K562 (cell line): ENCODE results near the gene CD40. TPM values are rescaled to one million over a fixed set of nuclear protein-coding genes. Genes with fewer than 3 reads are reported as not detected.
A peak's percentile ranks its signal among the peaks of the same experiment; 100 is the strongest.

Source experiments
- BDP1 ChIP-seq: IDR thresholded peaks from 3 replicates; pipeline ENCODE4 v1.6.1; 2011; ENCODE audit not compliant: insufficient read length, insufficient read depth
- KAT7 ChIP-seq: sonication (generic); formaldehyde crosslinking; IDR thresholded peaks from 2 replicates; pipeline ENCODE4 v1.8.0; 2022; ENCODE audit warnings: missing genetic modification reagents, mild to moderate bottlenecking, borderline replicate concordance
- MEIS2 ChIP-seq: fragments of 450-650 bp; IDR thresholded peaks from 2 replicates; pipeline ENCODE4 v1.6.1; 2014; ENCODE audit warnings: mild to moderate bottlenecking; ENCODE audit not compliant: partially characterized antibody
- RBM25 ChIP-seq: fragments of 200-400 bp; formaldehyde crosslinking; IDR thresholded peaks from 2 replicates; pipeline ENCODE4 v1.6.1; 2018; ENCODE audit warnings: low read length, low read depth, moderate library complexity; ENCODE audit not compliant: severe bottlenecking
- TCF7L2 ChIP-seq: fragments of 150-350 bp; IDR thresholded peaks from 2 replicates; pipeline ENCODE4 v1.6.1; 2016; ENCODE audit warnings: low read depth, mild to moderate bottlenecking, low read length, moderate library complexity
- YBX1 ChIP-seq: fragments of 450-650 bp; IDR thresholded peaks from 2 replicates; pipeline ENCODE4 v1.7.1; 2016; ENCODE audit warnings: mild to moderate bottlenecking
- polyA plus RNA-seq, 8 experiments: library from polyadenylated mRNA; depleted of rRNA in 4 of 8; stranded (reverse) in 5 of 8; unstranded in 3 of 8; fragments of >200 nt; fragmentation: Nextera tagmentation in 2 of 8; fragmentation: Illumina TruSeq in 1 of 8; extraction: Ambion mirVana in 2 of 8; extraction: Trizol in 1 of 8; gene quantifications; 2 replicates each; pipeline versions ENCODE4 v1.2.1 to v1.2.3, GENCODE V29; 2011 to 2014; ENCODE audit warnings: inconsistent platforms in 1 of 8, missing spikeins in 1 of 8
- total RNA-seq, 7 experiments: library from RNA; depleted of rRNA in 6 of 7; stranded (reverse); fragments of >200 nt in 6 of 7; fragmentation: Illumina TruSeq in 2 of 7; extraction: Trizol in 2 of 7; gene quantifications; 2 replicates each; pipeline versions ENCODE4 v1.2.1 to v1.2.3, GENCODE V29; 2011 to 2021; ENCODE audit warnings: low replicate concordance in 1 of 7
- TF ChIP-seq, protein P1 (sequence below): sonication (generic); formaldehyde crosslinking; IDR thresholded peaks from 2 replicates; pipeline ENCODE4 v1.4.0; 2020; ENCODE audit warnings: mild to moderate bottlenecking, missing genetic modification reagents
- TF ChIP-seq, protein P2 (sequence below): fragments of 250-450 bp; sonication (Bioruptor Pico); IDR thresholded peaks from 2 replicates; pipeline ENCODE4 v1.5.0; 2021; ENCODE audit warnings: mild to moderate bottlenecking, borderline replicate concordance

Gene CD40
- total and polyA plus RNA-seq, 9 of the 15 experiments (the other 6 are each of a cell fraction or from before 2014, with no cell fraction given), result 0.76 to 3.7 (median 1.6) TPM

DNA sequence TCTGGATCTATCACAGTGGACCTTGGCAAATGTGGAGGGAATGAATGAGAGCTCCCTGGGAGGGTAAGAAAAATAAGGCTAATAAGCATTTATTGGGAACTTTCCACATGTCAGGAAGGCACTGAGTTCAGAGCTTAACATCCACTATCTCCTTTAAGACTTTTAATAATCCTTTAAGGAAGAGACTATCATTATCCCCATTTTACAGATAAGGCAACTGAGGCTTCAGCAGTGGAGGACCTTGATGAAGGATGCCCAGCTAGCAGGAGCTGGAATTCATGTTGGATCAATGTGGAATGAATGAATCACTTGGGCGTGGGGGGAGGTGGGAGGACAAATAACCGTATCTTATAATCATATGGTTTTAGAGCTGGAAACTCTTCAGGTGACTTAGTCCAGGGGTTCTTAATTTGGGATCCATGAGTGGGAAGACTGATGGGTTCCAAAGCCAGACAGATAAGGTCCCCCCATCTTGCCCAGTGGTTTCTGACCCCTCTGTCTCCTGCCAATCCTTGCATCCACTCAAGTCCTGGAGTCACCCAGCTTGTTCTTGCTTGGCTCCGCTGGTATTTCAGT, 54.9 kb downstream of the CD40 start (continued):
- TF ChIP-seq, protein P1, sequence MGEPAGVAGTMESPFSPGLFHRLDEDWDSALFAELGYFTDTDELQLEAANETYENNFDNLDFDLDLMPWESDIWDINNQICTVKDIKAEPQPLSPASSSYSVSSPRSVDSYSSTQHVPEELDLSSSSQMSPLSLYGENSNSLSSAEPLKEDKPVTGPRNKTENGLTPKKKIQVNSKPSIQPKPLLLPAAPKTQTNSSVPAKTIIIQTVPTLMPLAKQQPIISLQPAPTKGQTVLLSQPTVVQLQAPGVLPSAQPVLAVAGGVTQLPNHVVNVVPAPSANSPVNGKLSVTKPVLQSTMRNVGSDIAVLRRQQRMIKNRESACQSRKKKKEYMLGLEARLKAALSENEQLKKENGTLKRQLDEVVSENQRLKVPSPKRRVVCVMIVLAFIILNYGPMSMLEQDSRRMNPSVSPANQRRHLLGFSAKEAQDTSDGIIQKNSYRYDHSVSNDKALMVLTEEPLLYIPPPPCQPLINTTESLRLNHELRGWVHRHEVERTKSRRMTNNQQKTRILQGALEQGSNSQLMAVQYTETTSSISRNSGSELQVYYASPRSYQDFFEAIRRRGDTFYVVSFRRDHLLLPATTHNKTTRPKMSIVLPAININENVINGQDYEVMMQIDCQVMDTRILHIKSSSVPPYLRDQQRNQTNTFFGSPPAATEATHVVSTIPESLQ (CRISPR knock-in tag), result no peak
- TF ChIP-seq BDP1 (no peak), MEIS2 (no peak), RBM25 (peak; percentile 81), KAT7 (CRISPR knock-in tag) (no peak), YBX1 (no peak), TCF7L2 (no peak)
- TF ChIP-seq, protein P2, sequence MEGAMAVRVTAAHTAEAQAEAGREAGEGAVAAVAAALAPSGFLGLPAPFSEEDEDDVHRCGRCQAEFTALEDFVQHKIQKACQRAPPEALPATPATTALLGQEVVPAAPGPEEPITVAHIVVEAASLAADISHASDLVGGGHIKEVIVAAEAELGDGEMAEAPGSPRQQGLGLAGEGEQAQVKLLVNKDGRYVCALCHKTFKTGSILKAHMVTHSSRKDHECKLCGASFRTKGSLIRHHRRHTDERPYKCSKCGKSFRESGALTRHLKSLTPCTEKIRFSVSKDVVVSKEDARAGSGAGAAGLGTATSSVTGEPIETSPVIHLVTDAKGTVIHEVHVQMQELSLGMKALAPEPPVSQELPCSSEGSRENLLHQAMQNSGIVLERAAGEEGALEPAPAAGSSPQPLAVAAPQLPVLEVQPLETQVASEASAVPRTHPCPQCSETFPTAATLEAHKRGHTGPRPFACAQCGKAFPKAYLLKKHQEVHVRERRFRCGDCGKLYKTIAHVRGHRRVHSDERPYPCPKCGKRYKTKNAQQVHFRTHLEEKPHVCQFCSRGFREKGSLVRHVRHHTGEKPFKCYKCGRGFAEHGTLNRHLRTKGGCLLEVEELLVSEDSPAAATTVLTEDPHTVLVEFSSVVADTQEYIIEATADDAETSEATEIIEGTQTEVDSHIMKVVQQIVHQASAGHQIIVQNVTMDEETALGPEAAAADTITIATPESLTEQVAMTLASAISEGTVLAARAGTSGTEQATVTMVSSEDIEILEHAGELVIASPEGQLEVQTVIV (CRISPR knock-in tag), result no peak
